ENCODE results near the gene CFAP251.

Gene CFAP251

GRCh38 chr12:121958541-121959240, 40.3 kb downstream of the CFAP251 start:
- H3K27me3 ChIP-seq (ENCODE audit: control insufficient read depth in 2 of 2, insufficient read depth in 2 of 2, low read length in 2 of 2): no peaks in the 10 kb centered on the region
- no peak overlapping the region for H3K27ac ChIP-seq (ENCODE audit: low read depth in 2 of 2, low read length in 2 of 2)
- H3K36me3 ChIP-seq (ENCODE audit: control insufficient read depth in 2 of 2, insufficient read depth in 2 of 2, low read length in 2 of 2): no peaks in the 10 kb centered on the region
- no peaks in the 10 kb centered on the region for H3K9me3 ChIP-seq (ENCODE audit: control insufficient read depth in 2 of 2, low read length in 2 of 2)
- no peak overlapping the region for H3K4me3 ChIP-seq (ENCODE audit: low read length in 2 of 2)
- H3K9ac ChIP-seq (ENCODE audit: low read depth in 1 of 2, low read length in 2 of 2): no peak overlapping the region
- H3K4me1 ChIP-seq (ENCODE audit: control insufficient read depth in 2 of 2, insufficient read depth in 2 of 2, low read length in 2 of 2): no peaks in the 10 kb centered on the region

DNA sequence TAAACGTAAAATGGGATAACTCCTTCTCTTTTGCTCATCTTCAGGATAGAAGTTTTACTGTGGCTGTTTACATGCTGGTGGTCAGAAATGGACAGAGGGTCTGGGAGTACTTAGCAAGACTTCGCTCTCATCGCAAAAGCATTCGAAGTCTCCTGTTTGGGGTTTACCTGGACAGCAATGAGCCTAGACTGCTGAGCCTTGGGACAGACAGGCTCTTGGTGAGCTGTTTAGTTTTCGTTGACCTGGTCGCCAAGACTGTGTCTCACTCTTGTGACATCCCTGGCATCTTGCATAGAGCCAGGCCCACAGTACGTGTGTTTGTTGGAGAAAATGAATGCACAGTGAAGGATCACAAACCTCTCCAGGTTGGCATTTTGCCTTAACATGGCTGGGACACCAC, 42.1 kb downstream of the CFAP251 start:
- Histone ChIP-seq H3K27ac (ENCODE audit: low read depth in 2 of 2, low read length in 2 of 2) (no peak overlapping the region), H3K27me3 (ENCODE audit: control insufficient read depth in 2 of 2, insufficient read depth in 2 of 2, low read length in 2 of 2) (no peaks in the 10 kb centered on the region), H3K4me3 (ENCODE audit: low read length in 2 of 2) (no peak overlapping the region), H3K4me1 (ENCODE audit: control insufficient read depth in 2 of 2, insufficient read depth in 2 of 2, low read length in 2 of 2) (no peaks in the 10 kb centered on the region), H3K36me3 (ENCODE audit: control insufficient read depth in 2 of 2, insufficient read depth in 2 of 2, low read length in 2 of 2) (no peaks in the 10 kb centered on the region), H3K9me3 (ENCODE audit: control insufficient read depth in 2 of 2, low read length in 2 of 2) (no peaks in the 10 kb centered on the region), H3K9ac (ENCODE audit: low read depth in 1 of 2, low read length in 2 of 2) (no peak overlapping the region)

- H3K27me3 ChIP-seq (ENCODE audit: control insufficient read depth in 2 of 2, insufficient read depth in 2 of 2, low read length in 2 of 2): no peaks in the 10 kb centered on the region
- no peaks in the 10 kb centered on the region for H3K4me1 ChIP-seq (ENCODE audit: control insufficient read depth in 2 of 2, insufficient read depth in 2 of 2, low read length in 2 of 2)
- no peaks in the 10 kb centered on the region for H3K36me3 ChIP-seq (ENCODE audit: control insufficient read depth in 2 of 2, insufficient read depth in 2 of 2, low read length in 2 of 2)
- no peak overlapping the region for H3K9ac ChIP-seq (ENCODE audit: low read depth in 1 of 2, low read length in 2 of 2)
- H3K4me3 ChIP-seq (ENCODE audit: low read length in 2 of 2): no peak overlapping the region
- H3K9me3 ChIP-seq (ENCODE audit: control insufficient read depth in 2 of 2, low read length in 2 of 2): no peaks in the 10 kb centered on the region
- no peak overlapping the region for H3K27ac ChIP-seq (ENCODE audit: low read depth in 2 of 2, low read length in 2 of 2)
Measured at GRCh38 chr12:121961195-121961879, 42.9 kb downstream of the CFAP251 start.

DNA sequence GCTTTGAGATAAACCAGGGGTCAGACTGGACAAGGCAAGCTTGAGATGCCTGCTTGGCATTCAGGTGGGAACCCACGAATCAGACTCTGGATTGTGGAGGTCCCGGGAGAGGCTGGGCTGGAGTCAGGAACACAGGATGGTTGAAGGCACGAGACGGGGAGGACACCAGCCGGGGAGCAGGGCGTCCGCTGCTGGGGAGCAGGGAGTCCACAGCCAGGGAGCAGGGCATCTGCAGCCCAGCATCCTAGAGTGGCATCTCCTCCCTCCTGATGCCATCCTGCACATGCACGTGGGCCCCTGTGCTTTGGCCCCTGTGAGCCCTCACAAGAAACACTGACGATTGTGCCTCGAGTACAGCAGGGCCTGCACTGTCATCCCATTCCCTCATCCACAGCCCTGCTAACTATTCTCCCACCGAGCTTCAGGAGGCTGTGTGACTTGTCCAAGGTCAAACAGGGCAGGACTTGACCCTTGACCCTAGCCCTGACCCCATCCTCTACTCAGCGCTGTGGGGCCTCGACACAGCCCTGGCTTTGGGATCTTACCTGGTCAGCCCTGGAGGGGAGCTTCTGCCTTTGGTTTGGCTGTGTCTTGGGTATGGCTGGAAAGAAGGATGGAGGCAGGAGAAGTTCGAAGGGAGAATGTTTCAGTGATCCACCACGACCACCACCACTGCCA, 45.1 kb downstream of the CFAP251 start:
- Histone ChIP-seq H3K36me3 (ENCODE audit: control insufficient read depth in 2 of 2, insufficient read depth in 2 of 2, low read length in 2 of 2) (no peaks in the 10 kb centered on the region), H3K9ac (ENCODE audit: low read depth in 1 of 2, low read length in 2 of 2) (no peak overlapping the region), H3K27me3 (ENCODE audit: control insufficient read depth in 2 of 2, insufficient read depth in 2 of 2, low read length in 2 of 2) (no peaks in the 10 kb centered on the region), H3K4me1 (ENCODE audit: control insufficient read depth in 2 of 2, insufficient read depth in 2 of 2, low read length in 2 of 2) (no peaks in the 10 kb centered on the region), H3K9me3 (ENCODE audit: control insufficient read depth in 2 of 2, low read length in 2 of 2) (no peaks in the 10 kb centered on the region), H3K27ac (ENCODE audit: low read depth in 2 of 2, low read length in 2 of 2) (no peak overlapping the region), H3K4me3 (ENCODE audit: low read length in 2 of 2) (no peak overlapping the region)

DNA sequence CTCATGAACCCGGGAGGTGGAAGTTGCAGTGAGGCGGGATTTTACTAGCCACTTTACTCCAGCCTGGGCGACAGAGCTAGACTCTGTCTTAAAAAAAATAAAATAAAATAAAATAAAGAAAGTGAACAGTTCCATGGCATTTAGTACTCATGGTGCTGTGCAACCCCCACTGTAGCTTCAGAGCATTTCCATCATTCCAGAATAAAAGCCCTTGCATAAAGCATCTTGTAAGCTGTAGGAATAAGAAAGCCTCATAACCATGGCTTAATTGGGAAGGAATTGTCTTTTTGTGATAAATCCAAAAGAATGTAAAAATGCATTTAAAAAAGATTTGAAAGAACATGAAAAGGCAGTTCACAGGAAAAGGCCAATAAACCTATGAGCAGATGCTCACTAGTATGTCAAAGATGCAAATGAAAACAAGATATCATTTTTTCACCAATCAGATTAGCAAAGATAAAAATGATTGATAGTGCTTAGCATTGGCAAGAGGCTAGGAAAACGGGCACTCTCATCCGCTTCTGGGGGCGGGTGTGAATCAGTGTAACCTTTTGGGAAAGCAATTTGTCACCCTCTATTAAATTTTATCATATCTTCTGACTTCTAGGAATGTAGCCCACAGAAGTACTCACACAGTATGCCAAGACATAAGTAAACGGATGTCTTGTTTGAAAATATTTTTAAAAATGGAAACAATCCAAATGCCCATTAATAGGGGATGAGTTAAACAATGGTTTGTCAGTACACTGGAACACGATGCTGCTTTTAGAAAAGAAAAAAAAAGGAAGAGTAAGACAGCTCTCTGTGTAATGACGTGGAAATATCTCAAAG, 46.6 kb downstream of the CFAP251 start:
- Histone ChIP-seq H3K9ac (ENCODE audit: low read depth in 1 of 2, low read length in 2 of 2) (no peak overlapping the region), H3K27me3 (ENCODE audit: control insufficient read depth in 2 of 2, insufficient read depth in 2 of 2, low read length in 2 of 2) (no peaks in the 10 kb centered on the region), H3K4me1 (ENCODE audit: control insufficient read depth in 2 of 2, insufficient read depth in 2 of 2, low read length in 2 of 2) (peaks cover 0 to 4% of the 10 kb centered on the region in 2 donors), H3K27ac (ENCODE audit: low read depth in 2 of 2, low read length in 2 of 2) (no peak overlapping the region), H3K4me3 (ENCODE audit: low read length in 2 of 2) (no peak overlapping the region), H3K9me3 (ENCODE audit: control insufficient read depth in 2 of 2, low read length in 2 of 2) (no peaks in the 10 kb centered on the region), H3K36me3 (ENCODE audit: control insufficient read depth in 2 of 2, insufficient read depth in 2 of 2, low read length in 2 of 2) (no peaks in the 10 kb centered on the region)

DNA sequence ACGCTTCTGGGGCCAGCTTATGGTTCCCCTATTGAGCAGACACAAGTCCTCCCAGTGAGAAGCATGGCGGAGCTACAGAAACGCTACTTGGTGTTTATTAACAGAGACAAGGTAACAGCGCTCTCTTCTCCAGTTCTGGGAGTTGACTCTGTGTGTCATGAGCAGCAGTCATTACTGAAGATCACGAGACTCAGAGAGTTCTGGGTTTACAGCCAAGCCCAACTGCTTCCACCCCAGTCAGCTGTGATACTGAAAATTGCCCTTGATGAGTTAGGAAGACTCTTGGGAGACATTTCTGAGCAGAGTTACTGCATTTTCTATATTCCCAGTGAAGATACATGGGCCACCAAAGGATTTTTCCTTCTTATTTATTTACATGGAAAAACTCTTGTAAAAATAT, 48.6 kb downstream of the CFAP251 start:
- Histone ChIP-seq H3K36me3 (ENCODE audit: control insufficient read depth in 2 of 2, insufficient read depth in 2 of 2, low read length in 2 of 2) (no peaks in the 10 kb centered on the region), H3K27ac (ENCODE audit: low read depth in 2 of 2, low read length in 2 of 2) (no peak overlapping the region), H3K4me1 (ENCODE audit: control insufficient read depth in 2 of 2, insufficient read depth in 2 of 2, low read length in 2 of 2) (peaks cover 0 to 4% of the 10 kb centered on the region in 2 donors), H3K27me3 (ENCODE audit: control insufficient read depth in 2 of 2, insufficient read depth in 2 of 2, low read length in 2 of 2) (no peaks in the 10 kb centered on the region), H3K9me3 (ENCODE audit: control insufficient read depth in 2 of 2, low read length in 2 of 2) (no peaks in the 10 kb centered on the region), H3K4me3 (ENCODE audit: low read length in 2 of 2) (no peak overlapping the region), H3K9ac (ENCODE audit: low read depth in 1 of 2, low read length in 2 of 2) (no peak overlapping the region)

DNA sequence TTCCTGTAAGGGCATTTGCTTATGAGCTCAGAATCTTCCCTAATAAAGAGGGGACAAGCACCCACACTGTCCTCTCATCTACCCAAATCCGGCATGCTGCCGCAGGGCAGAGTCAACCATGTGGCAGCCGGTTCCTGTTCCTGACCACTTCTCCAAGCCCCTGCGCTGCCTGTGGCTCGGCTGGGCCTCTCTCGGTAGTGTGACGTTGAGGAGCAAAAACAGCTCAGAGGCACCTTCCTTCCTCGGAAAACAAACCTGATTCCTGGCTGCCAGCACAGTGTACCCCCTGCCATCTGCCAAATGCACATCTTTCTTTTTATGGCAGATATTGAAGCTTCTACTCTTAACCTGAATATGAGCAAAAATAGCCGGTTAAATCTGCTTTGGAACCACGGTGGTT, 50.5 kb downstream of the CFAP251 start:
- H3K27ac ChIP-seq (ENCODE audit: low read depth in 2 of 2, low read length in 2 of 2): no peak overlapping the region
- no peak overlapping the region for H3K4me3 ChIP-seq (ENCODE audit: low read length in 2 of 2)
- H3K36me3 ChIP-seq (ENCODE audit: control insufficient read depth in 2 of 2, insufficient read depth in 2 of 2, low read length in 2 of 2): no peaks in the 10 kb centered on the region
- no peaks in the 10 kb centered on the region for H3K9me3 ChIP-seq (ENCODE audit: control insufficient read depth in 2 of 2, low read length in 2 of 2)
- H3K9ac ChIP-seq (ENCODE audit: low read depth in 1 of 2, low read length in 2 of 2): no peak overlapping the region
- no peaks in the 10 kb centered on the region for H3K27me3 ChIP-seq (ENCODE audit: control insufficient read depth in 2 of 2, insufficient read depth in 2 of 2, low read length in 2 of 2)
- H3K4me1 ChIP-seq (ENCODE audit: control insufficient read depth in 2 of 2, insufficient read depth in 2 of 2, low read length in 2 of 2): peaks cover 0 to 4% of the 10 kb centered on the region in 2 donors

GRCh38 chr12:121969726-121970125, 51.3 kb downstream of the CFAP251 start:
- no peak overlapping the region for H3K9ac ChIP-seq (ENCODE audit: low read depth in 1 of 2, low read length in 2 of 2)

GRCh38 chr12:121970581-121971300, 52.3 kb downstream of the CFAP251 start:
- Histone ChIP-seq H3K9ac (ENCODE audit: low read depth in 1 of 2, low read length in 2 of 2) (no peak overlapping the region), H3K27ac (ENCODE audit: low read depth in 2 of 2, low read length in 2 of 2) (no peak overlapping the region), H3K9me3 (ENCODE audit: control insufficient read depth in 2 of 2, low read length in 2 of 2) (no peaks in the 10 kb centered on the region), H3K36me3 (ENCODE audit: control insufficient read depth in 2 of 2, insufficient read depth in 2 of 2, low read length in 2 of 2) (no peaks in the 10 kb centered on the region), H3K4me1 (ENCODE audit: control insufficient read depth in 2 of 2, insufficient read depth in 2 of 2, low read length in 2 of 2) (peaks cover 0 to 4% of the 10 kb centered on the region in 2 donors), H3K27me3 (ENCODE audit: control insufficient read depth in 2 of 2, insufficient read depth in 2 of 2, low read length in 2 of 2) (no peaks in the 10 kb centered on the region), H3K4me3 (ENCODE audit: low read length in 2 of 2) (no peak overlapping the region)

More at GRCh38 chr12:121969726-121970125, 51.3 kb downstream of the CFAP251 start:
- no peaks in the 10 kb centered on the region for H3K27me3 ChIP-seq (ENCODE audit: control insufficient read depth in 2 of 2, insufficient read depth in 2 of 2, low read length in 2 of 2)
- no peaks in the 10 kb centered on the region for H3K36me3 ChIP-seq (ENCODE audit: control insufficient read depth in 2 of 2, insufficient read depth in 2 of 2, low read length in 2 of 2)
- H3K4me1 ChIP-seq (ENCODE audit: control insufficient read depth in 2 of 2, insufficient read depth in 2 of 2, low read length in 2 of 2): peaks cover 0 to 4% of the 10 kb centered on the region in 2 donors
- H3K27ac ChIP-seq (ENCODE audit: low read depth in 2 of 2, low read length in 2 of 2): no peak overlapping the region
- no peaks in the 10 kb centered on the region for H3K9me3 ChIP-seq (ENCODE audit: control insufficient read depth in 2 of 2, low read length in 2 of 2)
- H3K4me3 ChIP-seq (ENCODE audit: low read length in 2 of 2): no peak overlapping the region
